Adipocyte (in vitro differentiated cells): Measurements from ENCODE around the gene KSR2.
"Not testable (repeated sequence)": the region's sequence is repeated elsewhere in the genome, so short reads cannot be mapped to it uniquely, and the experiment has no call there.

Experiments
- DNase-seq: peaks from one replicate; pipeline ENCODE4 v3.0.0-alpha.2; 2015; ENCODE audit warnings: low read depth
- H3K27me3 ChIP-seq: replicated peaks from 2 replicates; pipeline ENCODE4 v1.7.0; 2013; ENCODE audit warnings: mild to moderate bottlenecking, low read length, moderate library complexity; ENCODE audit not compliant: control insufficient read depth, insufficient read depth
- H3K36me3 ChIP-seq: 2 replicates; pipeline ENCODE4 v1.7.0; 2013; ENCODE audit warnings: low read length, mild to moderate bottlenecking, moderate library complexity; ENCODE audit not compliant: control insufficient read depth, insufficient read depth, severe bottlenecking
- H3K4me1 ChIP-seq: 2 replicates; pipeline ENCODE4 v1.7.0; 2013; ENCODE audit warnings: mild to moderate bottlenecking, low read length, moderate library complexity; ENCODE audit not compliant: control insufficient read depth, insufficient read depth
- H3K4me3 ChIP-seq: 2 replicates; pipeline ENCODE4 v1.7.0; 2013; ENCODE audit warnings: mild to moderate bottlenecking, low read length, moderate library complexity
- H3K9ac ChIP-seq: 2 replicates; pipeline ENCODE4 v1.7.0; 2013; ENCODE audit warnings: mild to moderate bottlenecking, low read length, moderate library complexity
- H3K9me3 ChIP-seq: 2 replicates; pipeline ENCODE4 v1.7.0; 2013; ENCODE audit warnings: mild to moderate bottlenecking, low read length, moderate library complexity; ENCODE audit not compliant: control insufficient read depth

KSR2 gene

DNA sequence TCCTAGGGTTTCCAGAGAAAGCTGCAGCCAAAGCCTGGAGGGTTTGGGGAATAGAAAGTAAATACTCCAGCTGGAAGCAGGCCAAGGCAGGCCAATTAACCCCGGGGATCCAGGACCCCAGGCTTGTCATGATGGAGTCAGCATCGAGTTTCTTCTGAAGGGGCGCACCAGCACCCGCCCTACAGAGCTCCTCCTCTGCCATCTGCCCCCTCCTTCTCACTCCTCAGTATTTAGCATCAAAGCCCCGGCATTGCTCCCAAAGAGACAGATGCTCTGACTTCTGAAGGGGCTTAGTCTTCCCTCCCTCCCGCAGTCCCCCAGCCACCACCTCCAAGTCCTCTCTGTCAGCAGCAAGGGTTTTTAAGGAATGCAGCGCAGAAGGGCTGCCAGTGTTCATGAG lies 322.3 kb downstream of the KSR2 start:
- no peak for DNase-seq
- H3K4me1 ChIP-seq, result no peaks in the 10 kb centered on the region
- H3K27me3 ChIP-seq, result peaks cover 27% of the 10 kb centered on the region
- peaks cover 15% of the 10 kb centered on the region for H3K9me3 ChIP-seq
- no peak overlapping the region for H3K9ac ChIP-seq
- H3K36me3 ChIP-seq, result no peaks in the 10 kb centered on the region
- no peak overlapping the region for H3K4me3 ChIP-seq

DNA sequence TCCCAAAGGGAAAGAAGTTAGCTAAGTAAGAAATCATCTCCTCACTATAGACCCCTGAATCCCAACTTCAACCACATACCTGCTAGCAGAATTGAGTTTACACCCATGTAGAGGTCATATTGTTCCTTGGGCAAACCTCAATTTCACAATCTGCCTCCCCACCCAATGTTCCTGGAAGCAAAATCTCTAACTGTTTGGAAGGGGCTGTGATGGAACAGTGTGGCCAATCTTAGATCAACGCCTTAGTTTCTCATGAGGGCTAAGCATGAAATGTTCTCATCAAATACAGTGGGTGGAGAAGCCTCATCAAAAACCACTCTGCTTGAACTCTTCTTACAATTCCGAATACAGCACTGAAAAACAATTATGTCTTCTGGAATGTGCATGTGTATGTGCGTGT lies 323.3 kb downstream of the KSR2 start:
- Histone ChIP-seq H3K27me3 (peaks cover 28% of the 10 kb centered on the region), H3K4me3 (no peak overlapping the region), H3K9ac (no peak overlapping the region), H3K4me1 (no peaks in the 10 kb centered on the region), H3K36me3 (no peaks in the 10 kb centered on the region), H3K9me3 (peaks cover 6% of the 10 kb centered on the region)
- no peak for DNase-seq

DNA sequence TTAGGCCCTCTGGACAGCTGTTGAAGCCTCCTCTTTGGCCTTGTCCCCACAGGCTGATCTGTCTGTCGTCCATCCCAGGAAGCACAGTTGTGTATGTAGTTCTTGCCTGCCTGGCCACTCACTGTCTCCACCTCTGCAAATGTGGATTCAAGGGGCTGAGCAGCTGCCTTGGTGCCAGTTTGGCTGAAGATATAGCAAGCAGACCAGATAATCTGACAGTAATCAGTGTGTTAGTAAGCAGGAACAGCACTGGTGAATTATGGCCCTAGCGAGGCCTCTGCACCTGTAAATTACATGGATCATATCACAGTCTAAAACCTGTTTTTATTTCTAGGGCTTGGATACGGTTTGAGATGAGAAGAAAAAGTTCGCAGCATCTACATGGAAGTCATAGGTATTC lies 324.8 kb downstream of the KSR2 start:
- Histone ChIP-seq H3K36me3 (no peaks in the 10 kb centered on the region), H3K4me3 (no peak overlapping the region), H3K9me3 (no peaks in the 10 kb centered on the region), H3K9ac (no peak overlapping the region), H3K27me3 (peaks cover 27% of the 10 kb centered on the region), H3K4me1 (no peaks in the 10 kb centered on the region)
- DNase-seq, result no peak

- Histone ChIP-seq H3K9me3 (peaks cover 6% of the 10 kb centered on the region), H3K4me1 (no peaks in the 10 kb centered on the region), H3K4me3 (no peak overlapping the region), H3K36me3 (no peaks in the 10 kb centered on the region), H3K27me3 (peaks cover 17% of the 10 kb centered on the region), H3K9ac (no peak overlapping the region)
- DNase-seq, result no peak
Observed at GRCh38 chr12:117641885-117642284, 326.9 kb downstream of the KSR2 start.

DNA sequence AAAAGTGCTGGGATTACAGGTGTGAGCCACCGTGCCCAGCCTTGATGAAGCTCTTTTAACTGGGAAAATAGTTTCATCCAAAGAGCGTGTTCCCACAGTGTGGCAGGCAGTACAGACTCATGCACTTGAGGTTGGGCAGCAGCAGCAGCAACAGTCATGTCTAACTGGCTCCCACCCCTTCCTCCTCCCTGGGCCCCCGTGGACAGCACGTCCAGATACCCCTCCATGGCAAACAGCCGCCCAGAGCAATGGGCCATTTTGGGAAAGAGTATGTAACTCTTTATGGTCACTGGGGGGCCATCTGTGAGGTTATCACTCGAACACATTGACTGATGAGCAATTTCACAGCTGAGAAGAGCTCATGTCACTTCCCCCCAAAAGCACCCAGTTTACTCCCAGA lies 328.3 kb downstream of the KSR2 start:
- Histone ChIP-seq H3K4me1 (no peaks in the 10 kb centered on the region), H3K27me3 (peaks cover 13% of the 10 kb centered on the region), H3K36me3 (no peaks in the 10 kb centered on the region), H3K9ac (no peak overlapping the region), H3K4me3 (no peak overlapping the region), H3K9me3 (peaks cover 13% of the 10 kb centered on the region)
- DNase-seq, result no peak

- Histone ChIP-seq H3K4me1 (no peaks in the 10 kb centered on the region), H3K9ac (no peak overlapping the region), H3K27me3 (peaks cover 9% of the 10 kb centered on the region), H3K4me3 (no peak overlapping the region), H3K9me3 (no peaks in the 10 kb centered on the region), H3K36me3 (no peaks in the 10 kb centered on the region)
- no peak for DNase-seq
Observed at GRCh38 chr12:117629454-117629853, 339.3 kb downstream of the KSR2 start.

DNA sequence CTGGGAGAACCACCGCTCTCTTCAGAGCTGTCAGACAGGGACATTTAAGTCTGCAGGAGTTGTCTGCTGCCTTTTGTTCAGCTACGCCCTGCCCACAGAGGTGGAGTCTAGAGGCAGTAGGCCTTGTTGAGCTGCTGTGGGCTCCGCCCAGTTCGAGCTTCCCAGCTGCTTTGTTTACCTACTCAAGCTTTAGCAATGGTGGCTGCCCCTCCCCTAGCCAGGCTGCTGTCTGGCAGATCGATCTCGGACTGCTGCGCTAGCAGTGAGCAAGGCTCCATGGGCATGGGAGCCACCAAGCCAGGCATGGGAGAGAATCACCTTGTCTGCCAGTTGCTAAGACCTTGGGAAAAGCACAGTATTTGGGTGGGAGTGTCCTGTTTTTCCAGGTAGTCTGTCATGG lies 340.1 kb downstream of the KSR2 start:
- DNase-seq, H3K4me3 ChIP-seq, H3K36me3 ChIP-seq, H3K4me1 ChIP-seq, H3K9ac ChIP-seq, H3K27me3 ChIP-seq, H3K9me3 ChIP-seq: not testable (repeated sequence)

GRCh38 chr12:117622741-117623140 lies 346.0 kb downstream of the KSR2 start:
- Histone ChIP-seq H3K4me1 (no peaks in the 10 kb centered on the region), H3K9me3 (no peaks in the 10 kb centered on the region), H3K9ac (no peak overlapping the region), H3K27me3 (no peaks in the 10 kb centered on the region), H3K4me3 (no peak overlapping the region), H3K36me3 (no peaks in the 10 kb centered on the region)
- DNase-seq, result no peak

- DNase-seq, result no peak
- Histone ChIP-seq H3K27me3 (no peaks in the 10 kb centered on the region), H3K4me1 (no peaks in the 10 kb centered on the region), H3K9me3 (no peaks in the 10 kb centered on the region), H3K36me3 (no peaks in the 10 kb centered on the region), H3K9ac (no peak overlapping the region), H3K4me3 (no peak overlapping the region)
Observed at GRCh38 chr12:117622087-117622486, 346.7 kb downstream of the KSR2 start.

- no peaks in the 10 kb centered on the region for H3K36me3 ChIP-seq
- no peaks in the 10 kb centered on the region for H3K9me3 ChIP-seq
- H3K4me3 ChIP-seq, result no peak overlapping the region
- no peak for DNase-seq
- H3K27me3 ChIP-seq, result peaks cover 22% of the 10 kb centered on the region
- no peaks in the 10 kb centered on the region for H3K4me1 ChIP-seq
- no peak overlapping the region for H3K9ac ChIP-seq
Observed at GRCh38 chr12:117607778-117608177, 361.0 kb downstream of the KSR2 start.

DNA sequence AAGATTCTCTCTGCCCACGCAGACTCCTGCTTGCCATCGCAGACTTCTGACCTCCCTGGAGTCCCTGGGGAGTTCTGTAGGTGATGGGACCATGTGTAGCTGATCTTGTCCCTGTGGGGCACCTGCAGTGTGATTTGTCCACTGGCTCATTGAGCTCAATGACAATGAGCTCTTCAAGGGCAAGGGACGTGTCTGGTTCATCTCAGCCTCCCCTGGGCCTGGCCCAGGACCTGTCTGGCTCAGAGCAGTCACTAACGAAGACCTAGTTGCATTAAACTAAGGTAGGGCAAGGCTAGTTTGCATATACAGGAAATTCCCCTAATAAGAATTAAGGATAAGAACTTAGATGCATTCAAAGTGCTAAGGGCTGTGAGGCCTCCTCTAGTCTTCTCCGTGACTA lies 361.8 kb downstream of the KSR2 start:
- H3K9ac ChIP-seq, result no peak overlapping the region
- peaks cover 22% of the 10 kb centered on the region for H3K27me3 ChIP-seq
- H3K4me3 ChIP-seq, result no peak overlapping the region
- no peaks in the 10 kb centered on the region for H3K9me3 ChIP-seq
- no peaks in the 10 kb centered on the region for H3K4me1 ChIP-seq
- H3K36me3 ChIP-seq, result no peaks in the 10 kb centered on the region
- DNase-seq, result no peak

- no peak for DNase-seq
- Histone ChIP-seq H3K4me3 (no peak overlapping the region), H3K9me3 (no peaks in the 10 kb centered on the region), H3K9ac (no peak overlapping the region), H3K36me3 (no peaks in the 10 kb centered on the region), H3K4me1 (no peaks in the 10 kb centered on the region), H3K27me3 (peaks cover 16% of the 10 kb centered on the region)
Observed at GRCh38 chr12:117606024-117606423, 362.8 kb downstream of the KSR2 start.
